Immature natural killer cell (primary cell): ENCODE measurements around the gene SLCO4A1. TPM values are rescaled to one million over a fixed set of nuclear protein-coding genes. Genes with fewer than 3 reads are reported as not detected.
"Not testable (repeated sequence)": the region's sequence is repeated elsewhere in the genome, so short reads cannot be mapped to it uniquely, and the experiment has no call there.

Source experiments
- DNase-seq, 3 donors: peaks; one replicate each; pipeline ENCODE4 v3.0.0; 2022; ENCODE audit warnings: mixed read lengths in 1 of 3
- H3K27ac Mint-ChIP-seq, 6 donors: one replicate each; pipeline ENCODE4 v1.8.0; 2020; ENCODE audit warnings: mixed read lengths in 6 of 6, mild to moderate bottlenecking in 5 of 6, inconsistent platforms in 4 of 6, moderate library complexity in 3 of 6
- H3K27me3 Mint-ChIP-seq, 3 donors: one replicate each; pipeline ENCODE4 v1.8.0; 2020 to 2021; ENCODE audit warnings: low read depth in 3 of 3, mild to moderate bottlenecking in 3 of 3, mixed read lengths in 3 of 3, moderate library complexity in 3 of 3, inconsistent platforms in 1 of 3
- H3K36me3 Mint-ChIP-seq, 3 donors: one replicate each; pipeline ENCODE4 v1.8.0; 2020; ENCODE audit warnings: mixed read lengths in 3 of 3, inconsistent platforms in 2 of 3, mild to moderate bottlenecking in 2 of 3
- H3K4me1 Mint-ChIP-seq, 2 donors: one replicate each; pipeline ENCODE4 v1.8.0; 2020; ENCODE audit warnings: inconsistent platforms in 2 of 2, mild to moderate bottlenecking in 2 of 2, mixed read lengths in 2 of 2, moderate library complexity in 1 of 2
- H3K4me3 Mint-ChIP-seq, 5 donors: one replicate each; pipeline ENCODE4 v1.8.0; 2020; ENCODE audit warnings: mild to moderate bottlenecking in 5 of 5, mixed read lengths in 5 of 5, inconsistent platforms in 3 of 5, moderate library complexity in 3 of 5
- H3K9me3 Mint-ChIP-seq, 6 donors: one replicate each; pipeline ENCODE4 v1.8.0; 2020; ENCODE audit warnings: mild to moderate bottlenecking in 6 of 6, mixed read lengths in 6 of 6, inconsistent platforms in 4 of 6, moderate library complexity in 3 of 6
- polyA plus RNA-seq, 3 donors: library from polyadenylated mRNA; unstranded; fragments of 300-500 nt; fragmentation: Illumina TruSeq; gene quantifications; one replicate each; pipeline ENCODE4 v1.2.3, GENCODE V29; 2021

SLCO4A1 gene
- polyA plus RNA-seq, 3 donors from 2014 or later = 0.34 to 0.40 TPM; not detected in 1

GRCh38 chr20:62682912-62683517 lies 40.7 kb downstream of the SLCO4A1 start:
- Mint-ChIP-seq H3K27ac (no peak overlapping the region), H3K9me3 (peaks cover 0 to 2% (median 0%) of the 10 kb centered on the region in 6 donors), H3K27me3 (peaks cover 0 to 5% (median 3%) of the 10 kb centered on the region in 3 donors), H3K4me1 (peaks cover 9 to 19% of the 10 kb centered on the region in 2 donors), H3K36me3 (no peaks in the 10 kb centered on the region), H3K4me3 (no peak overlapping the region)
- DNase-seq = no peak

- peaks cover 6 to 11% of the 10 kb centered on the region in 2 donors for H3K4me1 Mint-ChIP-seq
- not testable (repeated sequence) for H3K4me3 Mint-ChIP-seq, DNase-seq, H3K9me3 Mint-ChIP-seq, H3K36me3 Mint-ChIP-seq, H3K27ac Mint-ChIP-seq, H3K27me3 Mint-ChIP-seq
Measured at GRCh38 chr20:62683660-62684322, 41.5 kb downstream of the SLCO4A1 start.

- Mint-ChIP-seq H3K36me3 (no peaks in the 10 kb centered on the region), H3K4me3 (no peak overlapping the region), H3K4me1 (peaks cover 4 to 10% of the 10 kb centered on the region in 2 donors), H3K9me3 (peaks cover 0 to 2% (median 0%) of the 10 kb centered on the region in 6 donors), H3K27me3 (peaks cover 0 to 4% (median 3%) of the 10 kb centered on the region in 3 donors), H3K27ac (no peak overlapping the region)
- no peak for DNase-seq
Measured at GRCh38 chr20:62684981-62685380, 42.7 kb downstream of the SLCO4A1 start.

- Mint-ChIP-seq H3K4me1 (peaks cover 4 to 10% of the 10 kb centered on the region in 2 donors), H3K4me3 (peak overlapping the region in 1 of 5 donors; percentile 11), H3K27me3 (peaks cover 0 to 3% (median 3%) of the 10 kb centered on the region in 3 donors), H3K27ac (no peak overlapping the region), H3K9me3 (no peaks in the 10 kb centered on the region), H3K36me3 (no peaks in the 10 kb centered on the region)
- no peak for DNase-seq
Measured at GRCh38 chr20:62685781-62686555, 43.7 kb downstream of the SLCO4A1 start.

DNA sequence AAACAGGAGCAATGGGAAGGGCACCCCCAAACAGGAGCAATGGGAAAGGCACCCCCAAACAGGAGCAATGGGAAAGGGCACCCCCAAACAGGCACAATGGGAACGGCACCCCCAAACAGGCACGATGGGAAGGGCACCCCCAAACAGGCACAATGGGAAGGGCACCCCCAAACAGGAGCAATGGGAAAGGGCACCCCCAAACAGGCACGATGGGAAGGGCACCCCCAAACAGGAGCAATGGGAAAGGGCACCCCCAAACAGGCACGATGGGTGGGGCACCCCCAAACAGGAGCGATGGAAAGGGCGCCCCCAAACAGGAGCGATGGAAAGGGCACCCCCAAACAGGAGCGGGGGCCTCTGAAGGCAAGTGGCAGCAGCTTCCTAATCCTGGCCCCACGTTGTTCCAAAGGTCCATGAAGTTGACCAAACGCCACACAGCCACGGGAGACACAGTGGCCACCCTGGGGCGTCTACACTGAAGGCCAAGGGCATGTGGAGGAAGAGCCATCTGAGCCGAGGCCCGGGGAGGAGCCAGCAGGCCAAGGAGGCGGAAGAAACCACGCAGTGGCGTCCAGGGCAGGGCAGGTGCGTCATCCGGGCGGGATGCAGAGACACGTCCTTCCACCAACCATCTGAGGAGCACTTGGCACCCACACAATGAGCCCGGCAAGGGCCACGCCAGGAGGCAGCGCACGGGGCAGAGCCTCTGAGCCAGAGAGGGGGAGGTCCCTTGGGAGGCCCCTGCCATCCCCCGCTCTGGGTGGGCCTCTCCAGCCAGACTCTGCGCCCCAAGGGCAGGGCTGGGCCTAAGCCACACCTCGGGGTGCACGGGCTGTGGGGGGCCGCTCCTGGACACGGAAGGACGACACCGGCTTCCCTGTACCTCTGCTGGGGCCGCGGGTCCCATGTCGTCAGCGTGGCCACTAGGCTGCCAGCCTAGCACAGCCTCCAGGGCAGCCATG lies 44.8 kb downstream of the SLCO4A1 start:
- Mint-ChIP-seq H3K9me3 (no peaks in the 10 kb centered on the region), H3K27ac (peak overlapping the region in 1 of 6 donors; percentile 22), H3K4me3 (no peak overlapping the region), H3K4me1 (peaks cover 4 to 10% of the 10 kb centered on the region in 2 donors), H3K36me3 (no peaks in the 10 kb centered on the region), H3K27me3 (peaks cover 0 to 3% (median 3%) of the 10 kb centered on the region in 3 donors)
- DNase-seq = no peak

GRCh38 chr20:62688083-62688482 lies 45.8 kb downstream of the SLCO4A1 start:
- Mint-ChIP-seq H3K4me1 (peaks cover 4 to 10% of the 10 kb centered on the region in 2 donors), H3K27ac (no peak overlapping the region), H3K4me3 (no peak overlapping the region), H3K27me3 (peaks cover 0 to 3% (median 3%) of the 10 kb centered on the region in 3 donors), H3K36me3 (no peaks in the 10 kb centered on the region), H3K9me3 (no peaks in the 10 kb centered on the region)
- no peak for DNase-seq

GRCh38 chr20:62688855-62689460 lies 46.7 kb downstream of the SLCO4A1 start:
- Mint-ChIP-seq H3K4me1 (peaks cover 4 to 10% of the 10 kb centered on the region in 2 donors), H3K9me3 (no peaks in the 10 kb centered on the region), H3K27ac (no peak overlapping the region), H3K36me3 (no peaks in the 10 kb centered on the region), H3K27me3 (peaks cover 0 to 3% (median 3%) of the 10 kb centered on the region in 3 donors), H3K4me3 (no peak overlapping the region)
- no peak for DNase-seq

GRCh38 chr20:62689861-62690260 lies 47.6 kb downstream of the SLCO4A1 start:
- Mint-ChIP-seq H3K9me3 (no peaks in the 10 kb centered on the region), H3K4me1 (peaks cover 4 to 10% of the 10 kb centered on the region in 2 donors)

DNA sequence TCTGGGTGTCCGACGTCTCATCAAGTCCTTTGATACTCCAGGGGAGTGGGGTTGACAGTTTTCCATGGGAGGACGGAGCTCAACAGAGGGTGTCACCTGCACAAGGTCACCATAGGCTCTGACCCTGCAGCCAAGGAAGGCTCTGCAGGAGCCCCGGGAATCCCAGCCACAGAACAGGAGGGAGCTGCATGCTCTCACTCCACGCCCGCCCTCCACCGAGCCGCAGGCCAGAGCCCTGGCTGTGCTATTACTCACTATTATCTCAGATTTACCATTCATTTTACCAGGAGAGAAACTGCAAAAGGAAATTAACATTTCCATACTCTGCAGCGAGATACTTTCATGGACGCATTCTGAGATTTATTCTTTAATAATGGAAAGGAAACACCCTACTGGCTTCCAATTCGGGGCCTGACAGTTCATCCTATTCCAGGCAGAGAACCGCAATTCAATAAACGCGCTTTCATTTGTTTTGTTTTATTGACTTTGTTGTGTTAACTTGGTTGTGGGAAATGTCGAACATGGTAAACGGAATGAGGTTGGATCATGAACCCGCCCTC lies 48.0 kb downstream of the SLCO4A1 start:
- DNase-seq = no peak
- Mint-ChIP-seq H3K27me3 (peaks cover 0 to 3% (median 2%) of the 10 kb centered on the region in 3 donors), H3K9me3 (no peaks in the 10 kb centered on the region), H3K4me1 (peaks cover 4 to 10% of the 10 kb centered on the region in 2 donors), H3K4me3 (no peak overlapping the region), H3K36me3 (no peaks in the 10 kb centered on the region), H3K27ac (no peak overlapping the region)

More at GRCh38 chr20:62689861-62690260, 47.6 kb downstream of the SLCO4A1 start:
- H3K36me3 Mint-ChIP-seq = no peaks in the 10 kb centered on the region
- DNase-seq = no peak
- peaks cover 0 to 3% (median 3%) of the 10 kb centered on the region in 3 donors for H3K27me3 Mint-ChIP-seq
- no peak overlapping the region for H3K27ac Mint-ChIP-seq
- H3K4me3 Mint-ChIP-seq = no peak overlapping the region

GRCh38 chr20:62691487-62691886 lies 49.2 kb downstream of the SLCO4A1 start:
- H3K4me3 Mint-ChIP-seq = no peak overlapping the region
- H3K36me3 Mint-ChIP-seq = no peaks in the 10 kb centered on the region
- H3K27ac Mint-ChIP-seq = no peak overlapping the region
- peaks cover 2 to 3% of the 10 kb centered on the region in 2 donors for H3K4me1 Mint-ChIP-seq
- no peak for DNase-seq
- H3K9me3 Mint-ChIP-seq = no peaks in the 10 kb centered on the region
- H3K27me3 Mint-ChIP-seq = peaks cover 2 to 5% (median 4%) of the 10 kb centered on the region in 3 donors

DNA sequence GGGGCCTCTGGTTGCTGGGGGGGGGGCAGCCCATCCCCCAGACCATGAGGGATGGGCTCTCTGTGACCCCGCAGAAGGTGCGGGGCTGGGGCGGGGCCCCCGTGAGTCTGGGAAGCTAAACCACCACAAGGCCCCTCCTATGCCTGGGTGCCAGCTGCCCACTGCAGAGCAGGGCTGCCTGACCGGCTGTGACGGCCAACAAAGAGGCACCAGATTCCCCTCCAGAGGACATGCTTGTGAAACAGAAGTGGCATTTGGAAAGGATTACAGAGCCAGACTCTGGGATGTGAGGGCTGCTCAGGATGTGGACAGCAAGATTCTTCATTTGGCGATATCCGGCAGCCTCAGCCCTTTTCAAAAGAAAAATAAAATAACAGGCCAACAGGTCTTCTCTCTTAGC lies 49.9 kb downstream of the SLCO4A1 start:
- H3K4me1 Mint-ChIP-seq = peaks cover 0 to 2% of the 10 kb centered on the region in 2 donors
- no peak overlapping the region for H3K27ac Mint-ChIP-seq
- peaks cover 2 to 5% (median 4%) of the 10 kb centered on the region in 3 donors for H3K27me3 Mint-ChIP-seq
- H3K4me3 Mint-ChIP-seq = no peak overlapping the region
- DNase-seq = no peak
- H3K9me3 Mint-ChIP-seq = no peaks in the 10 kb centered on the region
- no peaks in the 10 kb centered on the region for H3K36me3 Mint-ChIP-seq

DNA sequence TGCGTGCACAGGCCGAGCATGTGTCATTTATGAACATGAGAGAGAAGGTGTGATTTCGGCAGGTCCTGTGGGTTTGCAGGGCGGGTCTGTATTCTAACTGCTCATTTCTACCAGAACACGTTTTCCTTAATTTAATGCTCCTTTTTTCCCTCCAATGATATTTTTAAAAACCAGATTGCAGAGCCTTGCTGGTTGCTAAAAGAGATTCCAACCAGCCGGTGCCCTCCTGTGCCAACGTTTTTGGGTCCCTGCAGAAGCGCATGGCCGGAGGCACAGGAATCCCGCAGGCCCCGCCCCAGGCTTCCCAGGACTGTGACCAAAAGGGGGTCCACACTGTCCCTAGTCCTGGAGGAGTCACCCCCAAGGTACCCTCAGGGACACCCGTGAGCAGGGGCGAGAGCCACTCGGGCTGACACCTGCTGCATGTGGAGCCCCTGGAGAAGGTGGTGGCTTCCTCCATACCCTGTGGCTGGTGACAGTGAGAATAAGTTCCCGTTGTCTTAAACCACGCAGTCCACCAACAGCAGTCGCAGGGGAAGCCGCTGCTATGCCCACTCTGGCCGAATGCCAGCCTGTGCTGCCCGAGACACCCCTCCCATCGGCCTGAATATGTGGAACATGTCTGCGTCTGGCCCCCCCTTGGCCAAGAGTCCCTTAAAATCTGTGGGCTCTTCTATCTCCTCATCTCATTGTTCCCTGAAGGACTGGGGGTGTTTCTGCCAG lies 50.7 kb downstream of the SLCO4A1 start:
- Mint-ChIP-seq H3K9me3 (no peaks in the 10 kb centered on the region), H3K36me3 (no peaks in the 10 kb centered on the region), H3K4me3 (no peak overlapping the region), H3K27ac (no peak overlapping the region), H3K27me3 (peaks cover 2 to 5% (median 2%) of the 10 kb centered on the region in 3 donors), H3K4me1 (peaks cover 0 to 2% of the 10 kb centered on the region in 2 donors)
- DNase-seq = no peak
